Lower lobe of right lung (tissue), 2 donors: Measurements from ENCODE around the gene ASRGL1. TPM values are rescaled to one million over a fixed set of nuclear protein-coding genes. Genes with fewer than 3 reads are reported as not detected.
"Not testable (repeated sequence)": the region's sequence is repeated elsewhere in the genome, so short reads cannot be mapped to it uniquely, and the experiment has no call there.

ENCODE experiments used
- ATAC-seq, 2 donors: fragments of 200-7000 bp; cut with Tn5 transposase; one replicate each; pipeline ENCODE4 v1.9.1; 2020 to 2022; ENCODE audit warnings: mild to moderate bottlenecking in 2 of 2, moderate library complexity in 2 of 2
- DNase-seq: peaks from one replicate; pipeline ENCODE4 v3.0.0-alpha.2; 2020
- H3K27ac ChIP-seq: fragments of 200-600 bp; one replicate; pipeline ENCODE4 v1.8.0; 2022
- H3K27me3 ChIP-seq: fragments of 200-600 bp; one replicate; pipeline ENCODE4 v1.8.0; 2022; ENCODE audit warnings: low read depth
- H3K36me3 ChIP-seq: fragments of 200-600 bp; one replicate; pipeline ENCODE4 v1.8.0; 2022; ENCODE audit warnings: mild to moderate bottlenecking
- H3K4me1 ChIP-seq: fragments of 200-600 bp; one replicate; pipeline ENCODE4 v1.8.0; 2022
- H3K4me3 ChIP-seq: fragments of 200-600 bp; one replicate; pipeline ENCODE4 v1.8.0; 2022; ENCODE audit warnings: mild to moderate bottlenecking
- H3K9me3 ChIP-seq: fragments of 200-600 bp; one replicate; pipeline ENCODE4 v1.8.0; 2022
- intact Hi-C: fragments of 100-400 bp; cut with DNase I; formaldehyde crosslinking; loops from one replicate; pipeline ENCODE4 v1.11.0; 2022
- total RNA-seq: library from RNA; stranded (reverse); fragmentation: NEBNext Ultra II Directional; extraction: Animal tissue kit (Norgen Biotek cat#: 25700); gene quantifications from one replicate; pipeline ENCODE4 v1.2.1, GENCODE V29; 2021
- TF ChIP-seq, protein P1 (sequence below): fragments of 200-600 bp; IDR thresholded peaks from one replicate; pipeline ENCODE4 v1.8.0; 2022; ENCODE audit warnings: antibody characterized with exemption, mild to moderate bottlenecking
- donor health status: DM: no; HTN: yes; CAD: no; lungs with severe emphysema.

The ASRGL1 gene
- total RNA-seq, 1 donor from 2014 or later: 39.7 TPM

DNA sequence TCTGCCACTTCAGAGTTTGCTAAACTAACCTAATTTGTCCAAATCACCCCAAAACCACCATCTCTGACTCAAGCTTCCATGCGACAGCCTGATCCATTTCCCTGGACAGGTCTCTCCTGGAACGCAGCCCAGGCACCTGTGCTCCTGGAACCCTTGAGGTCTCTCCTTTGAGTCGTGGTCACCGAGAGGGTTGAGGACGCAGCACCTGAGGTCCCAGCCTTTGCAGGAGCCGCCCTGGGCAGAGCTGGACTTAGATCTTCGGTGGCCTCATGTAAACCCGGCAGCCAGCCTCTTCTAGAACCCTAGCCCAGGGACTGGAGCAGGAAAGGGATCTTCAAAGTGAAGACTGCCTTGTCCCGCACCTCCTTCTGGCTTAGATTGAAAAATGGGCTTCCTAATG is 37.6 kb downstream of the ASRGL1 start:
- H3K36me3 ChIP-seq: no peaks in the 10 kb centered on the region
- H3K27ac ChIP-seq: no peak overlapping the region
- no peak for DNase-seq
- no peak for ATAC-seq
- H3K9me3 ChIP-seq: no peaks in the 10 kb centered on the region
- TF ChIP-seq, protein P1, sequence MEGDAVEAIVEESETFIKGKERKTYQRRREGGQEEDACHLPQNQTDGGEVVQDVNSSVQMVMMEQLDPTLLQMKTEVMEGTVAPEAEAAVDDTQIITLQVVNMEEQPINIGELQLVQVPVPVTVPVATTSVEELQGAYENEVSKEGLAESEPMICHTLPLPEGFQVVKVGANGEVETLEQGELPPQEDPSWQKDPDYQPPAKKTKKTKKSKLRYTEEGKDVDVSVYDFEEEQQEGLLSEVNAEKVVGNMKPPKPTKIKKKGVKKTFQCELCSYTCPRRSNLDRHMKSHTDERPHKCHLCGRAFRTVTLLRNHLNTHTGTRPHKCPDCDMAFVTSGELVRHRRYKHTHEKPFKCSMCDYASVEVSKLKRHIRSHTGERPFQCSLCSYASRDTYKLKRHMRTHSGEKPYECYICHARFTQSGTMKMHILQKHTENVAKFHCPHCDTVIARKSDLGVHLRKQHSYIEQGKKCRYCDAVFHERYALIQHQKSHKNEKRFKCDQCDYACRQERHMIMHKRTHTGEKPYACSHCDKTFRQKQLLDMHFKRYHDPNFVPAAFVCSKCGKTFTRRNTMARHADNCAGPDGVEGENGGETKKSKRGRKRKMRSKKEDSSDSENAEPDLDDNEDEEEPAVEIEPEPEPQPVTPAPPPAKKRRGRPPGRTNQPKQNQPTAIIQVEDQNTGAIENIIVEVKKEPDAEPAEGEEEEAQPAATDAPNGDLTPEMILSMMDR: no peak
- intact Hi-C loops: no loop called here
- no peaks in the 10 kb centered on the region for H3K4me1 ChIP-seq
- H3K4me3 ChIP-seq: no peak overlapping the region
- no peaks in the 10 kb centered on the region for H3K27me3 ChIP-seq

DNA sequence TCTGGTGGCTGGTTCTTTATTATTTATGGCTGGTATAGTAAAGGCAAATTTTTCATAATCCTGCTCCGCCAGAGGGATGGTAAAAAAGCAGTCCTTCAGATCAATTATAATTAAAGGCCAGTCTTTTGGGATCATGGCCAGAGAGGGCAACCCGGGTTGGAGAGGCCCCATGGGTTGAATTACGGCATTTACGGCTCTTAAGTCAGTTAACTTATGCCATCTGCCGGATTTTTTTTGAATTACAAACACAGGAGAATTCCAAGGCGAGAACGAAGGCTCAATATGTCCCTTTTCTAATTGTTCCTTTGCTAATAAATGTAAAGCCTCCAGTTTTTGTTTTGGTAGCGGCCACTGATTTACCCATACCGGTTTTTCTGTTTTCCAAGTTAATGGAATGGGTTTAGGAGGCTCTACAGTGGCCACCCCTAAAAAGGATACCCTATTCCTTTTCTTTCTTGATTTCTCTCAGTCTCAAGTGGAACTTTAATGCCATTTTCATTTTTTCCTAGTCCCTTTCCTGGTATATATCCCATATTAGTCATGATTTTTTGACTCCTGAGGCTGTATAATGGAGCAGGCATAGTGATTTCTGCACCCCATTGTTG is 41.3 kb downstream of the ASRGL1 start:
- H3K36me3 ChIP-seq, H3K9me3 ChIP-seq, H3K4me3 ChIP-seq, H3K27me3 ChIP-seq, ATAC-seq, H3K27ac ChIP-seq, DNase-seq, intact Hi-C loops: not testable (repeated sequence)
- H3K4me1 ChIP-seq: peaks cover 11% of the 10 kb centered on the region
- TF ChIP-seq, protein P1: peak; percentile 57

DNA sequence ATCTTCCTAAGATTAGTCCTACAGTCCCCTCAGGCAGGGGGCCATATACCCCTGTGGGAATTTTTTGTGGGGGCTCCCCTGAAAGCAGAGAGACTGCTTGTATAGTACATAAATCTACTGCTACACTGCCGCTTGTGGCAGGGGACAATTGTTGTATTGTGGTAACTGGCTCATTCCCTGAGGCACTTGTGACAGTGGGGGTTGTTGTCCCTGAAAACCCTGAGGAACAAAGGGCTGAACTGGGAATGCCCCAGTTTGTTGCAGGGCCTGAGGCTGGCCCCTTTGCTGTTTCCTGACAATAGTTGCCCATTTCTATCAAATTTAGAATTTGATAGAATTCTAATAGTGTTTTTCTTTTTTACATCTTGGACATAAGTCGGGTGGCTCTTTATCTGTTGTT is 42.3 kb downstream of the ASRGL1 start:
- H3K27ac ChIP-seq, ATAC-seq, H3K4me3 ChIP-seq, H3K9me3 ChIP-seq, H3K27me3 ChIP-seq, intact Hi-C loops, H3K36me3 ChIP-seq, DNase-seq: not testable (repeated sequence)
- peaks cover 11% of the 10 kb centered on the region for H3K4me1 ChIP-seq

DNA sequence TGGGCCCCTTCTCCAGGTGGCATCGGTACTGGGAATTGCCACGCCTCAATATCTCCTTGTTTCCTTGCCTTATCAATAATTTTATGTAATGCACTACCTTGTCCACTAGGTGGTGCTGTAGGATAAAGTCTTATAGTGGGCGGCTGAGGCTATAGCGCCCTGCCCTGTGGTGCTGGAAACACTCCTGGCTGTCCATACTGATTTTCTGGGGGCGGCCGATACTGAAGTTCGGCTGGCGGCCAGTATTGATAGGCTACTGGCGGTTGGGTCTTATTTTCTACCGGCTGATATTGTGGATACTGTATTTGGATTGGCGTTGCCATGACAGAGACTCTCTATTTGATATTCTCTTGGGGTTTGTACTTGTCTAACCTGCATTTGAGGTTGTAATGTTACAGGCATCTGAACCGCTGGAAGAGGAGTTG is 43.6 kb downstream of the ASRGL1 start:
- H3K36me3 ChIP-seq: not testable (repeated sequence)
- peak; percentile 86 to 93 for ATAC-seq

DNA sequence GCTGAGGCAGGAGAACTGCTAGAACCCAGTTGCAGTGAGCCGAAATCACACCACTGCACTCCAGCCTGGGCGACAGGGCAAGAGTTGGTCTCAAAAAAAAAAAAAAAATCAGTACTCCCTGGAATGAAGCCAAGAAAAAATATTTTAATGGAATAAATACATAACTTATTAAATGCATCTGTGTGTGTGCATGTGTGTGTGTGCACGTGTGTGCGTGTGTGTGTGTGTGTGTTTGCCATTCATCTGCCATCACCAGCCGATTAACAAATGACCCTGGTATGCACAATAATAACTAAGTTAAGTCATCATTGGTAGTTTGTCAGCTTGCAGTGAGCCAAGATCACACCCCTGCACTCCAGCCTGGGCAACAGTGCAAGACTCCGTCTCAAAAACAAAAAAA is 46.6 kb downstream of the ASRGL1 start:
- H3K4me1 ChIP-seq: peaks cover 11% of the 10 kb centered on the region
- ATAC-seq (no peak), DNase-seq (no peak)
- TF ChIP-seq, protein P1: no peak
- H3K36me3 ChIP-seq: no peaks in the 10 kb centered on the region
- no peaks in the 10 kb centered on the region for H3K27me3 ChIP-seq
- intact Hi-C loops: no loop called here
- H3K27ac ChIP-seq: no peak overlapping the region
- H3K9me3 ChIP-seq: no peaks in the 10 kb centered on the region
- no peak overlapping the region for H3K4me3 ChIP-seq

More for the DNA sequence above, 43.6 kb downstream of the ASRGL1 start:
- DNase-seq, H3K27ac ChIP-seq, H3K4me3 ChIP-seq, H3K9me3 ChIP-seq, H3K27me3 ChIP-seq, intact Hi-C loops: not testable (repeated sequence)
- peaks cover 11% of the 10 kb centered on the region for H3K4me1 ChIP-seq
- TF ChIP-seq, protein P1: peak; percentile 86

DNA sequence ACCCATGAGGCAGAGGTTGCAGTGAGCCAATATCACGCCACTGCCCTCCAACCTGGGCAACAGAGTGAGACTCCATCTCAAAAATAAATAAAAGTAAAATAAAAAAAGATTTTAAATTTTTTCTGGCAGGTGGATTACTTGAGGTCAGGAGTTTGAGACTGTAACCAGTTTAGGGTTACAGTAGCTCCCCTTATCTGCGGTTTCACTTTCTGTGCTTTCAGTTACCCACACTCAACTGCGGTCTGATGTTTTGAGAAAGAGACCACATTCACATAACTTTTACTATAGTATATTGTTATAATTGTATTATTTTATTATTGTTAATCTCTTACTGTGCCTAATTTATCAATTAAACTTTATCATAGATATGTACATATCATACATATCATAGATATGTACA is 48.8 kb downstream of the ASRGL1 start:
- H3K4me1 ChIP-seq, intact Hi-C loops, H3K36me3 ChIP-seq, ATAC-seq, H3K27me3 ChIP-seq, H3K9me3 ChIP-seq, H3K27ac ChIP-seq, DNase-seq, H3K4me3 ChIP-seq: not testable (repeated sequence)
